Stomach (tissue), 4 donors: ENCODE measurements around the gene ALDH16A1.

ENCODE experiments used
- CTCF ChIP-seq, 7 experiments: fragments of 450-650 bp in 4 of 7; fragments of 200-600 bp in 3 of 7; sonication (generic) in 3 of 7; IDR thresholded peaks; one replicate each; pipeline ENCODE4 v1.5.1; 2016 to 2019; ENCODE audit warnings: antibody characterized with exemption in 7 of 7, control low read depth in 2 of 7, mild to moderate bottlenecking in 1 of 7
- POLR2A ChIP-seq, 4 donors: fragments of 450-650 bp; IDR thresholded peaks; one replicate each; pipeline ENCODE4 v1.6.1; 2016; ENCODE audit warnings: antibody characterized with exemption in 4 of 4, control low read depth in 2 of 4, mild to moderate bottlenecking in 1 of 4, moderate library complexity in 1 of 4

- no peak for TF ChIP-seq CTCF (IDR thresholded peaks at IDR 0.05)
- TF ChIP-seq POLR2A (IDR thresholded peaks at IDR 0.05): no peak
Measured at GRCh38 chr19:49499030-49499670, 46.1 kb downstream of the ALDH16A1 start.
